KOPT-K1 (cell line): ENCODE measurements around the gene BOLA1.
"Not testable (repeated sequence)": the region's sequence is repeated elsewhere in the genome, so short reads cannot be mapped to it uniquely, and the experiment has no call there.

Experiments used
- H3K27ac ChIP-seq: fragments of 200-600 bp; sonication (generic); 2 replicates; pipeline ENCODE4 v1.5.1; 2016; ENCODE audit warnings: antibody characterized with exemption, mild to moderate bottlenecking, low read depth, low read length; ENCODE audit not compliant: poor library complexity, severe bottlenecking
- H3K36me3 ChIP-seq: fragments of 200-600 bp; sonication (generic); 2 replicates; pipeline ENCODE4 v1.5.1; 2017; ENCODE audit warnings: antibody characterized with exemption, mild to moderate bottlenecking, low read length, moderate library complexity; ENCODE audit not compliant: insufficient read depth
- H3K9me3 ChIP-seq: fragments of 200-600 bp; sonication (generic); 2 replicates; pipeline ENCODE4 v1.5.1; 2017; ENCODE audit warnings: antibody characterized with exemption, low read length, mild to moderate bottlenecking; ENCODE audit not compliant: insufficient read depth, poor library complexity, severe bottlenecking

Gene BOLA1

DNA sequence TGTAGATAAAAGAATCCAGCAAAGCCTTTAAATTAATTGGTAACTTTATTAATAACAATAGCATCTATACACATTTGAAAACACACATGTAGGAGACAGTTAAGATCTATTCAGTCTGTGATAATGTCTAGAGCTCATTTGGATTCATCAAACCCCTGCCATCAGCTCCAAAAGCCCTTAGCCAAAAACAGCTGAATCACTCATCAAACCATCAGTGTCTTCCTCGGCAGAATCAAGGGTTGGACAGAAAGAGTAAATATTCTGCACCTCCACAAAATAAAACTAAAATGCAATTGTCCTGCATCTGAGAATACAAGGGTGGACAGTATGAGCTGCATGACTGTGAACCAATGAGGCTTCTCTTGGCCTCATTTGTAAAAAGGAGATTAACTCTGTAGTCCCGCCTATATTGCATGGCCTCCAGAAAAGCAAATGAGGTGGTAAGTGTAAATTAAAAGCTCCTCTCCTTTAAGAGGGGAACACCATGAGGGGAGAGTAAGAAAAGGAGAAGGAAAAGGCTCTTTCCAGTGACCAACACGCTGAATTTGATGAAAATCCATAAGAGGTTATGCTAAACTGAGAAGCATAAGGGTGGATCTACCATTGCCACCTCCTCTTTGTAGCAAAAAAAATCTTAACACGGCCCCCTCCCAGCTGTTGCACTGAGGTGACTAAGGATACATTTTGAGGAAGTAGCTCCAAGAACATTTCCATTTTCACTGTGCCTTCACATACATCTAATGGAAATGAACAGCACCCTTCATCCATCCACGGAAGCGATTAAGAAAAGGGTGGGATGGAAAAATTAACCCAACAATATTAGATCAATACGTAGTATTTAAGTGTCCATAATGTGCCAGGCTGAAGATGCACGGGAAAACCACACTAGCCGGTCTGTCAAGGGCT lies 14.7 kb upstream of the BOLA1 start:
- Histone ChIP-seq H3K9me3 (no peaks in the 10 kb centered on the region), H3K27ac (peak overlapping the region; percentile 93), H3K36me3 (no peaks in the 10 kb centered on the region)

DNA sequence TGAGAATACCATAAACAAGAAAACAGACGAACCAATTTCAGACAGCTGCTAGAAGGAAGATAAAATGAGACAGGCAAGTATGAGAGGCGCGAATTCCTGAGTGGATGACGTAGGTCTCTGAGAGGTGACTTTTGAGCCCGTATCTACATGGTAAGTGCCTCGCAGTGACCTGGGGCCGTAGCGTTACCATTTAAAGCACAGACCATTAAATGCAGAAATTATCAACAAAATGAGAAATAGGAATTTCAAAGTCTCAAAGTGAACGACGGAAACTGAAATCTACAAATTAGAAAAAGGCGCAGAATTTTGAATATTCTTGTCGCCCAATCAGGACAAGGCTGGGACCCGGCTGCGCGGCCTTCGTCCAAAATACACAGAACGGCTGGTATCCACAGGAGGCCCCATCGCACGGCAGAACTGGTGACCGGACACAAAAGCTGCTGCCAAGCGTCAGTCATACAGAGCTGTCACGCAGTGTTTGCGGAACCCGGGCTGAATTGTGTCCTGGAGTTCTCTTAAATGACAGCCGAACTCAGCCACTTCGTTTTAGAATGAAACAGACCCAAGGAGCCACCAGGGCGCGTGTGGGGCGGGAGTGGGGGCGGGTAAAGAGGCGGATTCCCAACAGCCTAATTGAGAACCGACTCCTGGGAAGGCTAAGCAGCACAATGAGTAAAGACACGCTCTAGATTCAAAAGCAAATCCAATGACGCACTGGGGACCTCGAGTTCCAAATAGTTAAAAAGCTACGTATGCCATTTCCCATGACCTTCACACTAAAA lies 13.8 kb upstream of the BOLA1 start:
- no peaks in the 10 kb centered on the region for H3K36me3 ChIP-seq
- H3K9me3 ChIP-seq, result no peaks in the 10 kb centered on the region
- H3K27ac ChIP-seq, result peak overlapping the region; percentile 93

DNA sequence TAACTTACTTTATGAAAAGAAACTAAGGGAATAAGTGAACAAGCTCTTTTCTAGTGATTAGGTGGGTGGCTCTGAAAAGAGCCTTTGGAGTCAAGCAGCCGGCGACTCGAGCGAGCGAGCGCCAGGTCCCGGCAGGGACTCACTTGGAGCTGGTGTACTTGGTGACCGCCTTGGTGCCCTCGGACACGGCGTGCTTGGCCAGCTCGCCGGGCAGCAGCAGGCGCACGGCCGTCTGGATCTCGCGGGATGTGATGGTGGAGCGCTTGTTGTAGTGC lies 13.3 kb upstream of the BOLA1 start:
- H3K9me3 ChIP-seq, H3K36me3 ChIP-seq: not testable (repeated sequence)
- H3K27ac ChIP-seq, result peak overlapping the region; percentile 93

DNA sequence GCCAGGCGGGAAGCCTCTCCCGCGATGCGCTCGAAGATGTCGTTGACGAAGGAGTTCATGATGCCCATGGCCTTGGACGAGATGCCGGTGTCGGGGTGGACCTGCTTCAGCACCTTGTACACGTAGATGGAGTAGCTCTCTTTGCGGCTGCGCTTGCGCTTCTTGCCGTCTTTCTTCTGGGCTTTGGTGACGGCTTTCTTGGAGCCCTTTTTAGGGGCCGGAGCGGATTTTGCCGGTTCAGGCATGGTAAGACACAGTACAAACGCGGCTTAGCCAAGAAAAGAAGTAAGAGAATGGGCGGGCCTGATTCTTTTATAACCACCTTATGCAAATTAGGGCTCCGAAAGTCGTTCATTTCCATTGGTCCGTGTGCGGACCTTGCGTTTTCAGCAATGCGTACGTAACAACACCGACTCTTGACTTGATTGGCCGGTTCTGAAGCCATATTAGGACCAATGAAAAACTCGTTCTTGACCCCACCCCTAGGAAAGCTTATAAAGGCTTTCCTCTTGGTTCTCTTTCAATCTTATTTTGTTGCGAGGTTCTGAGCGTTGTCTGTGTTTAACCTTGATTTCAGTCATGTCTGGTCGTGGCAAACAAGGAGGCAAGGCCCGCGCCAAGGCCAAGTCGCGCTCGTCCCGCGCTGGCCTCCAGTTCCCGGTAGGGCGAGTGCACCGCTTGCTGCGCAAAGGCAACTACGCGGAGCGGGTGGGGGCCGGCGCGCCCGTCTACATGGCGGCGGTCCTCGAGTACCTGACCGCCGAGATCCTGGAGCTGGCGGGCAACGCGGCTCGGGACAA lies 12.8 kb upstream of the BOLA1 start:
- Histone ChIP-seq H3K27ac (peak overlapping the region; percentile 93), H3K9me3 (no peaks in the 10 kb centered on the region)

DNA sequence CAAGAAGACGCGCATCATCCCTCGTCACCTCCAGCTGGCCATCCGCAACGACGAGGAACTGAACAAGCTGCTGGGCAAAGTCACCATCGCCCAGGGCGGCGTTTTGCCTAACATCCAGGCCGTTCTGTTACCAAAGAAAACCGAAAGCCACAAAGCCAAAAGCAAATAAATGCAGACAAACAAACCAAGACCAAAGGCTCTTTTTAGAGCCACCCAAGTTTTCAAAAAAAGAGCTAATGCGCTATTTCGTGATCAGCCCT lies 12.2 kb upstream of the BOLA1 start:
- peak overlapping the region; percentile 86 for H3K27ac ChIP-seq
- H3K9me3 ChIP-seq, H3K36me3 ChIP-seq: not testable (repeated sequence)

More for the DNA sequence above, 12.8 kb upstream of the BOLA1 start:
- no peaks in the 10 kb centered on the region for H3K36me3 ChIP-seq

DNA sequence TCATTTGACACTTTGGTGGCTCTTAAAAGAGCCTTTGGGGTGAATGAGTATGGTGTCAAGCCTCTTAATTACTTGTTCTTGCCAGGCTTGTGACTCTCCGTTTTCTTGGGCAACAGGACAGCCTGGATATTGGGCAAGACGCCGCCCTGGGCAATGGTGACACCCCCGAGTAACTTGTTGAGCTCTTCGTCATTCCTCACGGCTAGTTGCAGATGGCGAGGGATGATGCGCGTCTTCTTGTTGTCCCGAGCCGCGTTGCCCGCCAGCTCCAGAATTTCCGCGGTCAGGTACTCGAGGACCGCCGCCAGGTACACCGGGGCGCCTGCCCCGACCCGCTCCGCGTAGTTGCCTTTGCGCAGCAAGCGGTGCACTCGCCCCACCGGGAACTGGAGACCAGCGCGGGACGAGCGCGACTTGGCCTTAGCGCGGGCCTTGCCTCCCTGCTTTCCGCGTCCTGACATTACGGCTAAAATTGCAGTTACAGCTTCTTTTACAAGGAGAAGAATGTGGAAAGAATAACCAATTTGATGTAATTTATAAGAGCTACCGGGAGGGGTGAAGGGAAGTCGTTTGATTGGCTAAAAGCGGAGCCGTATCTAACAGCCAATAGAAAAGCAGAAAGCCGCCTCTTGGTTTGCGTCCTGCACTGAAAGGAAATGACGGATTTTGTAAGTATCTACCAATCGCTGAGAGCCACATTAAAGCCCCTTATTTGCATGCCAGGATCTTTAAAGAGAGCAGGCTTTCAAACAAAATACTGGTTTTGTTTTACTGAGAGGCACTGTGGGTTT lies 11.7 kb upstream of the BOLA1 start:
- Histone ChIP-seq H3K36me3 (no peaks in the 10 kb centered on the region), H3K27ac (peak overlapping the region; percentile 86), H3K9me3 (no peaks in the 10 kb centered on the region)

DNA sequence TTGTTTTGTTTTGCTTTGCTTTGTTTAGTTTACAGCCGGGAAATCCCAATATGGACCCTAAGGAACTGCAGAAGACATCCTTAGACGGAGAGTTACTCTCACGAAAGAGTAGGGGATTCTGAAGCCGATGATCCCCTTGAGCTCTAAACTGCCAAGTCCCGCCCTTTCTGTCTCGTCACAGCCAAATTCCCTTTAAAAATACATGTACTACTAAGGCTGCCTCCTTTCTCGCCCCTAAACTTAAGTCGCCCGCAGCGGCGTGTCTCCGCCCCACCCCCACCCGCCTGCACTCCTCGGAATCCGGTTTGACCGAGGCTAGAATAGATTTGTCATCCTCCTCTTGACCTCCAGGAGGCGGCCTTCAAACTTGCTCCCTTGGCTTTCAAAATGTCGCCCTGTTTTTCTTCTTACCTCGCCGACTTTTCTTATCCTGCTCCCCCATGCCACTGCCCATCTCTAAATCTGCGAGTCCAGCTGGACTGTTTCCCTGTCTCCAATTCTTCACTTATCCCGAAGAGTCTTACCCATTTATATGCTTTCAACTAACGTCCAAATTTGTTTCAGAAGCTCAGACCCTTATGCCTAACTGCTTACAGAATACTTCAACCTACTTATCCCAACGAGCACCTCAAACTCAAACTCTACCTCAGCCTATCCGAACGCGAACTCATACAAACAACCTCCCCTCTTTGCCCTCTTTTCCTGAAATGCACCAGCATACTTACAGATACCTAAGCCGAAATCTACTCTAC lies 10.9 kb upstream of the BOLA1 start:
- peak overlapping the region; percentile 86 for H3K27ac ChIP-seq
- no peaks in the 10 kb centered on the region for H3K36me3 ChIP-seq

DNA sequence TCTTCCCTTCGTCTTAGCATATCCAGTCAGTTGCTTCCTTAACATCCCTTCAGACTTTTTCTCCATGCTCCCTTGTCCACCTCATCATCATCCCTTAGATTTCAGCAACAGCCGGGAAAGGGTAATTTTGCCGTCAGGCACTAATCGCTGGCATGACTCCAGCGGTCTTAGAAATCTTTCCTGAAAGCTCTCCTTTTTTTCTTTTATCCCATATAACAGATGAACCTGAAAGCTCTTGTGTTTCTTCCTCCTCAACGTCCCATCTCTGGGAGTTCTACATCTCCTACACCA lies 10.4 kb upstream of the BOLA1 start:
- Histone ChIP-seq H3K9me3 (no peaks in the 10 kb centered on the region), H3K36me3 (no peaks in the 10 kb centered on the region), H3K27ac (peak overlapping the region; percentile 86)

More for the DNA sequence above, 10.9 kb upstream of the BOLA1 start:
- H3K9me3 ChIP-seq, result no peaks in the 10 kb centered on the region

DNA sequence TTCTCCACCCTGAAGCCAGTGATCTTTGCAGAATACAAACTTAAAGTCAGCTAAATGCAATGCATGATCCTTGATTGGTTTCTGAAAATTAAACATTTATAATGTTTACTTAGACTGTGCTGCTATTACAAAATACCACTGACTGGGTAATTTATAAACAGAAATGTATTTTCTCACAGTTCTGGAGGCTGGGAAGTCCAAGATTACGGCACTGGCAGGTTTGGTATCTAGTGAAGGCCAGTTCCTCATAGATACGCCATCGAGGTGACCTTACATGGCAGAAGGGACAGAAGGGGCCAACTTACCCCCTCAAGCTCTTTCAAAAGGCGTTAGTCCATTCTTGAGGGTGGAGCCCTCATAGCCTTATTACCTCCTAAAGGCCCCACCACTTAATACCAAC lies 2.8 kb upstream of the BOLA1 start:
- no peaks in the 10 kb centered on the region for H3K9me3 ChIP-seq

DNA sequence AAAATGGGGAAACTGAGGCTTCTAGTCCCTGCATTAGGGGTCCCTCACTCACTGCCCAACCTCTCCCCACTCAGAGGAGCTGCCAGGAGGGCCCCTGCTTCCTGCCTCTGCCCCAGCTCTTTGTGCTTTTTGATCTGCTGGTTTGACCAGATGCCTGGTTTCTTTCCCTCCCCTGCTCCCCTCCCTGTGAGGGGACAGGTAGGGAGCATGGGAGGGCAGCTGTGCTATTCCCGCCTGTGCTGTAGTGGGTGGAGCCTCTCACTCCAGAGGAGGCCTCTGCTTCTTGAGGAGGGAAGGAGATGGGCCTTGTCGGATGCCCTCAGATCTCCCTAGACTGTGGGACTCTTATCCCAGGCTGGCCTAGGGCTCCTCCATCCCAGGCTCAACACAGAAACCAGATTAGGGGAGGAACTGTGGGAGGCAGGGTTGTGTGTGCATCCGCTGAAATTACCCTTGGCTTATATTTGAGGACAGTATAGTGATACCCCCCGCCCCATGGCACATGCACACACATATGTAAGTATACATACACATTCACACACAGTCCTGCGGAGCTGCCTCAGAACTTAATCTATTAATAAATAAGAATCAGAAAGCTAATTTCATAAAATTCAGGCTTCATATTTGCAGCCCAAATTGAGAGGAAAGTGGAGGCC lies 4.6 kb downstream of the BOLA1 start:
- H3K27ac ChIP-seq, result no peak overlapping the region
- peaks cover 68% of the 10 kb centered on the region for H3K36me3 ChIP-seq
- no peaks in the 10 kb centered on the region for H3K9me3 ChIP-seq

More for the DNA sequence above, 2.8 kb upstream of the BOLA1 start:
- H3K27ac ChIP-seq, result no peak overlapping the region
- no peaks in the 10 kb centered on the region; the same call in 1 of the 2 replicates for H3K36me3 ChIP-seq

DNA sequence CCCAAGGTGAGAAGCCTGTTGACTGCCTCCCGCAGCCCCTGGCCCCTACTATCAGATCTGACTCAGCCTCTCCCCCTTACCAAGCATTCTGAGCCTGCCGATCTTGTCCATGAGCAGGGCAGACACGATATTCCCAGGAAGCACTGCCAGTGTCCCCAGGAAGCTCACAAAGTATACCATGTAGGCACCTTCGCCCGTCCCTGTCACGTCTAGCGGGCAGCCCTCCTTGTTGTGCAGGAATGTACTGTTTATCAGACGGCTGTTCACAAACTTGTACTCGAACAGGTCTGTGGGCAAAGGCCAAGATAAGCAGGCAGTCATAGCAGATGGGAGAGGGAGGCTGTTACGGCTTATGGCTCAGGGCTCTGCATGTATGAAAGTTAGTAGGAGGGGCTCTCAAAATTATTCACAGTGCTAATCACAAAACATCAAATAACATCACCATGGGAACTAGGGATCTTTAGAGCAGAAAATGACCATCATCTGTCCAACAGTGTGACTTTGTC lies 7.3 kb downstream of the BOLA1 start:
- Histone ChIP-seq H3K9me3 (no peaks in the 10 kb centered on the region), H3K27ac (no peak overlapping the region), H3K36me3 (peaks cover 94% of the 10 kb centered on the region)

DNA sequence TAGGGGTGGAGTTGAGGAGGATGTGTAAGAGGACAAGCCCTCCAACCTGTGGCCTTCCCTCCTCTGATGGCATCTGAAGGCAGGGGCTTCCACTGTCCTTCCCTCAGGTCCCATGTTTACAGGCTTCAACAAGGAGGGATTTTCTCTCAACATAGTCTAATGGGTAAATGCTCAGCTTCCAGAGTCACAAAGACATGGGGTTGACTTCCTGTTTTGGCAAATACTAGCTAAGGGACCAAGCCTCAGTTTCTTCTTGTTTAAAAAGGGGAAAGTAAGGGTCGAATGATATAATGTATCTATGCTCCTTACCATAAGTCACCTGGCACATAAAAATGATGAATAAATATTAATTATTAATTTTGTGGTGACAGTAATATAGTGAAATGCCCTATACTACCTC lies 15.2 kb downstream of the BOLA1 start:
- Histone ChIP-seq H3K9me3 (no peaks in the 10 kb centered on the region), H3K36me3 (peaks cover 45% of the 10 kb centered on the region), H3K27ac (no peak overlapping the region)

DNA sequence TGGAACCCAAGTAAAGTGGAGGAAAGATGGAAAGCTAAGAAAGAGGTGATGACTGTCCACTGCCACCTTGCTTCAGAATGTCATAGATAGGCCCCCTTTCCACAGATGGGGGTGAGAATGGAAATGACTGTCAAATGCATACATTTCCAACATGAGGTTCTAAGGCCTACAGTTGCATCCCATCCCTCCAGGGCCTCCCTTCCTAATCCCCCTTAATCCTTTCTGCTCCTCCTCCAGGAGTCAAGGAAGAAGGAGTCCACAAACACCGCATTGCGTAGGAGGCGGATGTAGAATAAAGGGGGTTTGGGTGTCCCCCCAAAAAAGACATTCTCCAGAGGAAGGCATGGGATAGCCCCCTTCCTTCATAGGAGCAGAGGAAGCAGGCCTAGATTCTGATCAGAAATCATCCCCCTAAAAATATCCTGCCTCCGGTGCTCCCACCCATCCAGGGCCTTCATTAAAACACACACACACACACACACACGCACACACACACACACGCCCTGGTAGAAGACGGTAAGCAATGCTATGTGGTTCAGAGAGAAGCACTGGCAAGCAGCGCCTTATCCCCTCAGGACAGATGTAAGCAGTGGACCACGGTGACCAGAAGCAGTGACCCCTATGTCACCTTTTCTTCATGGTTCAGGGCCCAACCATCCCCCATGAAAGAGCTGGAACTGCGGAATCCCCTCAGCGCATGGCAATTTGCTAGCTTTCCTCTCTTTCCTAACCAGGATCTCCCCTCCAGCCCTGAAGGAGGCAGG lies 16.2 kb downstream of the BOLA1 start:
- Histone ChIP-seq H3K36me3 (peaks cover 35% of the 10 kb centered on the region), H3K27ac (peak overlapping the region; percentile 73), H3K9me3 (no peaks in the 10 kb centered on the region)
